Right ventricle myocardium inferior (tissue), 1 donor: ENCODE results near the gene CDC42BPA. TPM values are rescaled to one million over a fixed set of nuclear protein-coding genes. Genes with fewer than 3 reads are reported as not detected.
"Not testable (repeated sequence)": the region's sequence is repeated elsewhere in the genome, so short reads cannot be mapped to it uniquely, and the experiment has no call there.

Experiments used
- ATAC-seq: fragments of 200-7000 bp; cut with Tn5 transposase; one replicate; pipeline ENCODE4 v1.9.1; 2020; ENCODE audit warnings: mild to moderate bottlenecking, moderate library complexity
- DNase-seq: peaks from one replicate; pipeline ENCODE4 v3.0.0; 2021; ENCODE audit errors: missing footprints
- intact Hi-C: fragments of 100-400 bp; cut with DNase I; formaldehyde crosslinking; loops from one replicate; pipeline ENCODE4 v1.11.0; 2022
- total RNA-seq: library from RNA; stranded (reverse); fragmentation: NEBNext Ultra II Directional; extraction: Animal tissue kit (Norgen Biotek cat#: 25700); gene quantifications from one replicate; pipeline ENCODE4 v1.2.1, GENCODE V29; 2021
- donor health status: DM: no; HTN: yes; CAD: no; lungs with severe emphysema.

CDC42BPA gene
- total RNA-seq, 1 donor from 2014 or later, result 37.2 TPM

- intact Hi-C loops, result no loop called here
- no peak for ATAC-seq
- DNase-seq, result no peak
Observed at GRCh38 chr1:227342075-227342829, 24.0 kb upstream of the CDC42BPA start.

GRCh38 chr1:227336136-227336535 lies 17.8 kb upstream of the CDC42BPA start:
- intact Hi-C loops, ATAC-seq, DNase-seq: not testable (repeated sequence)

- no peak for DNase-seq
- ATAC-seq, result no peak
Observed at GRCh38 chr1:227335242-227336020, 17.1 kb upstream of the CDC42BPA start.

GRCh38 chr1:227333423-227333822 lies 15.1 kb upstream of the CDC42BPA start:
- DNase-seq, result no peak
- ATAC-seq, result no peak
- intact Hi-C loops, result no loop called here

More at GRCh38 chr1:227335242-227336020, 17.1 kb upstream of the CDC42BPA start:
- intact Hi-C loops, result no loop called here

GRCh38 chr1:227330279-227331076 lies 12.2 kb upstream of the CDC42BPA start:
- intact Hi-C loops, result no loop called here
- DNase-seq (no peak), ATAC-seq (peak; percentile 46)

- intact Hi-C loops, result loop anchor here (10.0 kb wide), 1 partner anchor 194 kb away; no protein-coding TSS in a partner anchor
- DNase-seq (no peak), ATAC-seq (no peak)
Observed at GRCh38 chr1:227328405-227329019, 10.2 kb upstream of the CDC42BPA start.

- ATAC-seq (no peak), DNase-seq (no peak)
- intact Hi-C loops, result loop anchor here (10.0 kb wide), 1 partner anchor 190 kb away; no protein-coding TSS in a partner anchor
Observed at GRCh38 chr1:227325156-227325555, 6.9 kb upstream of the CDC42BPA start.

- DNase-seq, result no peak
- intact Hi-C loops, result loop anchor here (5.0 to 10.0 kb wide), 2 partner anchors 189 to 463 kb away; no protein-coding TSS in a partner anchor
- ATAC-seq, result no peak
Observed at GRCh38 chr1:227323967-227324268, 5.6 kb upstream of the CDC42BPA start.

GRCh38 chr1:227323171-227323966 lies 5.1 kb upstream of the CDC42BPA start:
- no peak for ATAC-seq
- no peak for DNase-seq
- intact Hi-C loops, result loop anchor here (5.0 to 10.0 kb wide), 2 partner anchors 189 to 464 kb away; no protein-coding TSS in a partner anchor

- intact Hi-C loops, result loop anchor here (5.0 to 10.0 kb wide), 2 partner anchors 188 to 465 kb away; no protein-coding TSS in a partner anchor
- DNase-seq (no peak), ATAC-seq (no peak)
Observed at GRCh38 chr1:227322376-227322775, 4.1 kb upstream of the CDC42BPA start.

GRCh38 chr1:227321035-227321434 lies 2.7 kb upstream of the CDC42BPA start:
- DNase-seq (no peak), ATAC-seq (no peak)
- intact Hi-C loops, result loop anchor here (5.0 to 10.0 kb wide), 2 partner anchors 186 to 466 kb away; no protein-coding TSS in a partner anchor

- ATAC-seq (no peak), DNase-seq (no peak)
- intact Hi-C loops, result loop anchor here (5.0 to 10.0 kb wide), 2 partner anchors 186 to 467 kb away; no protein-coding TSS in a partner anchor
Observed at GRCh38 chr1:227320476-227320875, 2.2 kb upstream of the CDC42BPA start.

- DNase-seq, result no peak
- ATAC-seq, result peak; percentile 40
- intact Hi-C loops, result loop anchor here (2.0 to 10.0 kb wide), 4 partner anchors 38 to 404 kb away; no protein-coding TSS in a partner anchor
Observed at GRCh38 chr1:227318853-227319607, 738 bp upstream of the CDC42BPA start.

GRCh38 chr1:227317523-227318015 lies 723 bp downstream of the CDC42BPA start:
- intact Hi-C loops, result loop anchor here (2.0 to 10.0 kb wide), 4 partner anchors 39 to 403 kb away; no protein-coding TSS in a partner anchor
- ATAC-seq (no peak), DNase-seq (no peak)

- ATAC-seq (no peak), DNase-seq (no peak)
- intact Hi-C loops, result loop anchor here (5.0 to 10.0 kb wide), 2 partner anchors 75 to 402 kb away; no protein-coding TSS in a partner anchor
Observed at GRCh38 chr1:227317011-227317451, 1.3 kb downstream of the CDC42BPA start.

- intact Hi-C loops, result loop anchor here (5.0 to 10.0 kb wide), 2 partner anchors 74 to 402 kb away; no protein-coding TSS in a partner anchor
- DNase-seq (no peak), ATAC-seq (no peak)
Observed at GRCh38 chr1:227316456-227316855, 1.8 kb downstream of the CDC42BPA start.
